ENCODE data around the gene STK4. TPM values are rescaled to one million over a fixed set of nuclear protein-coding genes. Genes with fewer than 3 reads are reported as not detected.

STK4 gene
- total and polyA plus RNA-seq, 2 donors (not counting 3 experiments of a cell fraction or from before 2014, with no cell fraction given) = 9.1 to 29.6 TPM

- H3K4me3 ChIP-seq (replicated peaks in 1 of 3; ENCODE audit: insufficient read depth in 1 of 3, low read depth in 1 of 3, low read length in 3 of 3) = no peak overlapping the region
- H3K27me3 ChIP-seq (ENCODE audit: control insufficient read depth in 2 of 2, insufficient read depth in 2 of 2, low read length in 2 of 2) = peaks cover 12 to 14% of the 10 kb centered on the region in 2 experiments
- H3K9me3 ChIP-seq (replicated peaks; ENCODE audit: control insufficient read depth, insufficient read depth, low read length) = no peaks in the 10 kb centered on the region
- no peaks in the 10 kb centered on the region for H3K79me2 ChIP-seq (ENCODE audit: control insufficient read depth, insufficient read depth, low read length)
- BruUV-seq (replicated peaks) = no TSS peak
- FAIRE-seq = no peak
- no peak overlapping the region for H3K27ac ChIP-seq (ENCODE audit: insufficient read depth, low read depth, low read length)
- TF ChIP-seq MAX (IDR thresholded peaks at IDR 0.05; ENCODE audit: insufficient read depth, insufficient read length) (no peak), JUN (IDR thresholded peaks at IDR 0.05; ENCODE audit: borderline replicate concordance, insufficient read depth, insufficient read length, low read depth) (no peak), MYC (IDR thresholded peaks at IDR 0.05; ENCODE audit: low read depth, low read length) (no peak), POLR2AphosphoS5 (IDR thresholded peaks at IDR 0.05; ENCODE audit: insufficient read depth, low read depth, low read length) (no peak), EZH2 (IDR thresholded peaks at IDR 0.05; ENCODE audit: borderline replicate concordance, low read depth, low read length, severe bottlenecking) (no peak), POLR2A (IDR thresholded peaks at IDR 0.05; ENCODE audit: low read depth, low read length) (no peak), GATA2 (IDR thresholded peaks at IDR 0.05; ENCODE audit: insufficient read depth, insufficient read length, low read depth, low read length) (no peak), CTCF (IDR thresholded peaks at IDR 0.05; ENCODE audit: extremely low read depth in 1 of 2, insufficient read depth in 1 of 2, low read depth in 1 of 2, low read length in 2 of 2) (no peak), FOS (IDR thresholded peaks at IDR 0.05; ENCODE audit: borderline replicate concordance, insufficient read depth, low read length) (no peak)
- H2AFZ ChIP-seq (ENCODE audit: low read depth, low read length) = no peak overlapping the region
- no peak overlapping the region for H3K4me2 ChIP-seq (ENCODE audit: insufficient read depth, low read length)
- H3K36me3 ChIP-seq (ENCODE audit: control insufficient read depth in 2 of 2, extremely low read depth in 1 of 2, insufficient read depth in 2 of 2, low read length in 2 of 2) = no peaks in the 10 kb centered on the region
- POLR2A ChIA-PET = no interaction called here
- no peaks in the 10 kb centered on the region for H4K20me1 ChIP-seq (replicated peaks; ENCODE audit: control insufficient read depth, extremely low read depth, insufficient read depth, low read length)
- H3K9ac ChIP-seq (replicated peaks; ENCODE audit: extremely low read depth, insufficient read depth, low read length) = no peak overlapping the region
- CTCF ChIA-PET = interaction anchor here (1.3 to 12.2 kb wide), 5 partner anchors 16 to 198 kb away, joined by 5 to 411 read pairs (median 106); no protein-coding TSS in a partner anchor
- DNase-seq (ENCODE audit: low read depth, low spot score) = no peak
- dilution Hi-C loops (cut with MboI; ENCODE audit: extremely low pct_ligation_motif_present, low sequenced_read_pairs) (no loop called here), intact Hi-C loops (cut with micrococcal nuclease) (no loop called here)
- no peaks in the 10 kb centered on the region for H3K4me1 ChIP-seq (ENCODE audit: control insufficient read depth, extremely low read depth, insufficient read depth, low read length)
- H3K9me1 ChIP-seq (replicated peaks; ENCODE audit: control insufficient read depth, extremely low read depth, insufficient read depth, low read length) = no peaks in the 10 kb centered on the region
Measured at GRCh38 chr20:45092898-45093297, 126.6 kb downstream of the STK4 start.

Measured in endothelial cell of umbilical vein (primary cell).